CD4-positive, alpha-beta T cell treated with Interleukin-4 for 4 hours (primary cell): ENCODE data around the gene PRICKLE2.

Experiments used
- DNase-seq: peaks from one replicate; pipeline ENCODE4 v3.0.0-alpha.2; 2020

Gene PRICKLE2

GRCh38 chr3:64224826-64225610 lies at the start of gene PRICKLE2:
PRICKLE2 (minus strand) TSS chr3:64225466; CDS start chr3:64198927, 26,539 bp downstream.
- DNase-seq, result no peak

GRCh38 chr3:64272842-64273241 lies 47.6 kb upstream of the PRICKLE2 start:
- DNase-seq, result no peak

GRCh38 chr3:64272271-64272670 lies 47.0 kb upstream of the PRICKLE2 start:
- no peak for DNase-seq

- no peak for DNase-seq
These were observed 46.4 kb upstream of the PRICKLE2 start for GRCh38 chr3:64271631-64272030.

GRCh38 chr3:64270866-64271260 lies 45.6 kb upstream of the PRICKLE2 start:
- no peak for DNase-seq

GRCh38 chr3:64270142-64270865 lies 45.0 kb upstream of the PRICKLE2 start:
- no peak for DNase-seq

GRCh38 chr3:64268926-64269325 lies 43.7 kb upstream of the PRICKLE2 start:
- DNase-seq, result no peak

- DNase-seq, result no peak
These were observed 42.7 kb upstream of the PRICKLE2 start for GRCh38 chr3:64267721-64268604.

- DNase-seq, result no peak
These were observed 41.7 kb upstream of the PRICKLE2 start for GRCh38 chr3:64266983-64267382.

- no peak for DNase-seq
These were observed 41.0 kb upstream of the PRICKLE2 start for GRCh38 chr3:64266065-64266931.

GRCh38 chr3:64265646-64266045 lies 40.4 kb upstream of the PRICKLE2 start:
- DNase-seq, result no peak

- DNase-seq, result no peak
These were observed 39.3 kb upstream of the PRICKLE2 start for GRCh38 chr3:64264501-64265109.

- DNase-seq, result no peak
These were observed 37.4 kb upstream of the PRICKLE2 start for GRCh38 chr3:64262574-64263114.

GRCh38 chr3:64260431-64260830 lies 35.2 kb upstream of the PRICKLE2 start:
- no peak for DNase-seq

- no peak for DNase-seq
These were observed 34.4 kb upstream of the PRICKLE2 start for GRCh38 chr3:64259636-64260035.

- DNase-seq, result no peak
These were observed 32.0 kb upstream of the PRICKLE2 start for GRCh38 chr3:64257100-64257755.

GRCh38 chr3:64255741-64256340 lies 30.6 kb upstream of the PRICKLE2 start:
- DNase-seq, result no peak

- DNase-seq, result no peak
These were observed 29.2 kb upstream of the PRICKLE2 start for GRCh38 chr3:64254443-64254842.

- no peak for DNase-seq
These were observed 28.4 kb upstream of the PRICKLE2 start for GRCh38 chr3:64253689-64254088.

GRCh38 chr3:64251019-64251418 lies 25.8 kb upstream of the PRICKLE2 start:
- no peak for DNase-seq
